ENCODE data around the gene ARHGAP23. TPM values are rescaled to one million over a fixed set of nuclear protein-coding genes. Genes with fewer than 3 reads are reported as not detected.

Gene ARHGAP23
- total and polyA plus RNA-seq, 2 experiments from 2014 or later = 21.4 to 150 TPM

DNA sequence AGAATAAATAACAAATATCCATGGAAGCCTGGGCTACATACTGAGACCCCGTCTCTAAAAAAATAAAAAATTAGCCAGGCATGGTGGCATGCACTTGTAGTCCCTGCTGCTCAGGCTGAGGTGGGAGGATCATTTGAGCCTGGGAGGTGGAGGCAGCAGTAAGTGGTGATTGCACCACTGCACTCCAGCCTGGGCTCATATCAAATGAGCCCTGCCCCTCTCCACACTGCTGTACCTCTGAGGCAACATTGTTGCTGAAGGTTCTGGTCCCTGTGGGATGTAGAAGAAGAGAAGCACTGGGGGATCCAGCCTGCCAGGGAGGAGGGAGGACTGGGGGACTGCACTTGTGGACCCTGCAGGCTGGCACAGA lies 11.4 kb upstream of the ARHGAP23 start:
- Mint-ChIP-seq H3K27ac (0 out of 2 replicates have a peak overlapping the region, but pooled peaks have one; percentile 31), H3K9me3 (no peaks in the 10 kb centered on the region; the same call in 2 of the 3 replicates), H3K4me1 (peaks cover 76% of the 10 kb centered on the region), H3K4me3 (no peak overlapping the region; the same call in 2 of the 3 replicates), H3K27me3 (ENCODE audit: insufficient read depth, low read depth, poor library complexity) (peaks cover 46% of the 10 kb centered on the region), H3K36me3 (ENCODE audit: low read depth) (no peaks in the 10 kb centered on the region)
- Histone ChIP-seq H3K27me3 (ENCODE audit: insufficient read depth) (peaks cover 20% of the 10 kb centered on the region), H3K4me2 (0 out of 2 replicates have a peak overlapping the region, but pooled peaks have one; percentile 43), H2AFZ (no peak overlapping the region), H3K4me3 (no peak overlapping the region), H3K4me1 (ENCODE audit: insufficient read depth) (peaks cover 62% of the 10 kb centered on the region), H3K27ac (ENCODE audit: low read depth) (0 out of 2 replicates have a peak overlapping the region, but pooled peaks have one; percentile 26), H3K79me2 (replicated peaks; ENCODE audit: insufficient read depth) (0 out of 2 replicates have a peak, but pooled peaks cover 5% of the 10 kb centered on the region), H3K9me2 (ENCODE audit: insufficient read depth) (no peaks in the 10 kb centered on the region), H4K20me1 (replicated peaks; ENCODE audit: insufficient read depth) (no peaks in the 10 kb centered on the region), H3K36me3 (ENCODE audit: insufficient read depth) (no peaks in the 10 kb centered on the region), H3F3A (replicated peaks; ENCODE audit: low read depth) (peaks cover 39% of the 10 kb centered on the region)
- TF ChIP-seq NANOG (IDR thresholded peaks at IDR 0.05; ENCODE audit: borderline replicate concordance) (no peak), JUNB (IDR thresholded peaks at IDR 0.05; ENCODE audit: unreplicated experiment) (no peak), CREB1 (CRISPR knock-in tag; IDR thresholded peaks at IDR 0.05; ENCODE audit: low read depth) (no peak), POLR2AphosphoS5 (IDR thresholded peaks at IDR 0.05; ENCODE audit: low read depth) (no peak), EZH2 (IDR thresholded peaks at IDR 0.05; ENCODE audit: low read depth, unreplicated experiment) (no peak), ZNF114 (CRISPR knock-in tag; IDR thresholded peaks at IDR 0.05) (no peak), ZNF331 (CRISPR knock-in tag; IDR thresholded peaks at IDR 0.05; ENCODE audit: low read depth) (no peak), EZH2phosphoT487 (IDR thresholded peaks at IDR 0.05; ENCODE audit: unreplicated experiment) (no peak), STAT1 (IDR thresholded peaks at IDR 0.05; ENCODE audit: unreplicated experiment) (no peak)
- TF ChIP-seq, protein P1, sequence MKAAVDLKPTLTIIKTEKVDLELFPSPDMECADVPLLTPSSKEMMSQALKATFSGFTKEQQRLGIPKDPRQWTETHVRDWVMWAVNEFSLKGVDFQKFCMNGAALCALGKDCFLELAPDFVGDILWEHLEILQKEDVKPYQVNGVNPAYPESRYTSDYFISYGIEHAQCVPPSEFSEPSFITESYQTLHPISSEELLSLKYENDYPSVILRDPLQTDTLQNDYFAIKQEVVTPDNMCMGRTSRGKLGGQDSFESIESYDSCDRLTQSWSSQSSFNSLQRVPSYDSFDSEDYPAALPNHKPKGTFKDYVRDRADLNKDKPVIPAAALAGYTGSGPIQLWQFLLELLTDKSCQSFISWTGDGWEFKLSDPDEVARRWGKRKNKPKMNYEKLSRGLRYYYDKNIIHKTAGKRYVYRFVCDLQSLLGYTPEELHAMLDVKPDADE (IDR thresholded peaks at IDR 0.05) = no peak
- TF ChIP-seq, protein P2, sequence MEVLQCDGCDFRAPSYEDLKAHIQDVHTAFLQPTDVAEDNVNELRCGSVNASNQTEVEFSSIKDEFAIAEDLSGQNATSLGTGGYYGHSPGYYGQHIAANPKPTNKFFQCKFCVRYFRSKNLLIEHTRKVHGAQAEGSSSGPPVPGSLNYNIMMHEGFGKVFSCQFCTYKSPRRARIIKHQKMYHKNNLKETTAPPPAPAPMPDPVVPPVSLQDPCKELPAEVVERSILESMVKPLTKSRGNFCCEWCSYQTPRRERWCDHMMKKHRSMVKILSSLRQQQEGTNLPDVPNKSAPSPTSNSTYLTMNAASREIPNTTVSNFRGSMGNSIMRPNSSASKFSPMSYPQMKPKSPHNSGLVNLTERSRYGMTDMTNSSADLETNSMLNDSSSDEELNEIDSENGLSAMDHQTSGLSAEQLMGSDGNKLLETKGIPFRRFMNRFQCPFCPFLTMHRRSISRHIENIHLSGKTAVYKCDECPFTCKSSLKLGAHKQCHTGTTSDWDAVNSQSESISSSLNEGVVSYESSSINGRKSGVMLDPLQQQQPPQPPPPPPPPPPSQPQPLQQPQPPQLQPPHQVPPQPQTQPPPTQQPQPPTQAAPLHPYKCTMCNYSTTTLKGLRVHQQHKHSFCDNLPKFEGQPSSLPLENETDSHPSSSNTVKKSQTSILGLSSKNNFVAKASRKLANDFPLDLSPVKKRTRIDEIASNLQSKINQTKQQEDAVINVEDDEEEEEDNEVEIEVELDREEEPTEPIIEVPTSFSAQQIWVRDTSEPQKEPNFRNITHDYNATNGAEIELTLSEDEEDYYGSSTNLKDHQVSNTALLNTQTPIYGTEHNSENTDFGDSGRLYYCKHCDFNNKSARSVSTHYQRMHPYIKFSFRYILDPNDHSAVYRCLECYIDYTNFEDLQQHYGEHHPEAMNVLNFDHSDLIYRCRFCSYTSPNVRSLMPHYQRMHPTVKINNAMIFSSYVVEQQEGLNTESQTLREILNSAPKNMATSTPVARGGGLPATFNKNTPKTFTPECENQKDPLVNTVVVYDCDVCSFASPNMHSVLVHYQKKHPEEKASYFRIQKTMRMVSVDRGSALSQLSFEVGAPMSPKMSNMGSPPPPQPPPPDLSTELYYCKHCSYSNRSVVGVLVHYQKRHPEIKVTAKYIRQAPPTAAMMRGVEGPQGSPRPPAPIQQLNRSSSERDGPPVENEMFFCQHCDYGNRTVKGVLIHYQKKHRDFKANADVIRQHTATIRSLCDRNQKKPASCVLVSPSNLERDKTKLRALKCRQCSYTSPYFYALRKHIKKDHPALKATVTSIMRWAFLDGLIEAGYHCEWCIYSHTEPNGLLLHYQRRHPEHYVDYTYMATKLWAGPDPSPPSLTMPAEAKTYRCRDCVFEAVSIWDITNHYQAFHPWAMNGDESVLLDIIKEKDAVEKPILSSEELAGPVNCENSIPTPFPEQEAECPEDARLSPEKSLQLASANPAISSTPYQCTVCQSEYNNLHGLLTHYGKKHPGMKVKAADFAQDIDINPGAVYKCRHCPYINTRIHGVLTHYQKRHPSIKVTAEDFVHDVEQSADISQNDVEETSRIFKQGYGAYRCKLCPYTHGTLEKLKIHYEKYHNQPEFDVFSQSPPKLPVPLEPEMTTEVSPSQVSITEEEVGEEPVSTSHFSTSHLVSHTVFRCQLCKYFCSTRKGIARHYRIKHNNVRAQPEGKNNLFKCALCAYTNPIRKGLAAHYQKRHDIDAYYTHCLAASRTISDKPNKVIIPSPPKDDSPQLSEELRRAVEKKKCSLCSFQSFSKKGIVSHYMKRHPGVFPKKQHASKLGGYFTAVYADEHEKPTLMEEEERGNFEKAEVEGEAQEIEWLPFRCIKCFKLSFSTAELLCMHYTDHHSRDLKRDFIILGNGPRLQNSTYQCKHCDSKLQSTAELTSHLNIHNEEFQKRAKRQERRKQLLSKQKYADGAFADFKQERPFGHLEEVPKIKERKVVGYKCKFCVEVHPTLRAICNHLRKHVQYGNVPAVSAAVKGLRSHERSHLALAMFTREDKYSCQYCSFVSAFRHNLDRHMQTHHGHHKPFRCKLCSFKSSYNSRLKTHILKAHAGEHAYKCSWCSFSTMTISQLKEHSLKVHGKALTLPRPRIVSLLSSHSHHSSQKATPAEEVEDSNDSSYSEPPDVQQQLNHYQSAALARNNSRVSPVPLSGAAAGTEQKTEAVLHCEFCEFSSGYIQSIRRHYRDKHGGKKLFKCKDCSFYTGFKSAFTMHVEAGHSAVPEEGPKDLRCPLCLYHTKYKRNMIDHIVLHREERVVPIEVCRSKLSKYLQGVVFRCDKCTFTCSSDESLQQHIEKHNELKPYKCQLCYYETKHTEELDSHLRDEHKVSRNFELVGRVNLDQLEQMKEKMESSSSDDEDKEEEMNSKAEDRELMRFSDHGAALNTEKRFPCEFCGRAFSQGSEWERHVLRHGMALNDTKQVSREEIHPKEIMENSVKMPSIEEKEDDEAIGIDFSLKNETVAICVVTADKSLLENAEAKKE (CRISPR knock-in tag; IDR thresholded peaks at IDR 0.05) = no peak
- TF ChIP-seq, protein P3, sequence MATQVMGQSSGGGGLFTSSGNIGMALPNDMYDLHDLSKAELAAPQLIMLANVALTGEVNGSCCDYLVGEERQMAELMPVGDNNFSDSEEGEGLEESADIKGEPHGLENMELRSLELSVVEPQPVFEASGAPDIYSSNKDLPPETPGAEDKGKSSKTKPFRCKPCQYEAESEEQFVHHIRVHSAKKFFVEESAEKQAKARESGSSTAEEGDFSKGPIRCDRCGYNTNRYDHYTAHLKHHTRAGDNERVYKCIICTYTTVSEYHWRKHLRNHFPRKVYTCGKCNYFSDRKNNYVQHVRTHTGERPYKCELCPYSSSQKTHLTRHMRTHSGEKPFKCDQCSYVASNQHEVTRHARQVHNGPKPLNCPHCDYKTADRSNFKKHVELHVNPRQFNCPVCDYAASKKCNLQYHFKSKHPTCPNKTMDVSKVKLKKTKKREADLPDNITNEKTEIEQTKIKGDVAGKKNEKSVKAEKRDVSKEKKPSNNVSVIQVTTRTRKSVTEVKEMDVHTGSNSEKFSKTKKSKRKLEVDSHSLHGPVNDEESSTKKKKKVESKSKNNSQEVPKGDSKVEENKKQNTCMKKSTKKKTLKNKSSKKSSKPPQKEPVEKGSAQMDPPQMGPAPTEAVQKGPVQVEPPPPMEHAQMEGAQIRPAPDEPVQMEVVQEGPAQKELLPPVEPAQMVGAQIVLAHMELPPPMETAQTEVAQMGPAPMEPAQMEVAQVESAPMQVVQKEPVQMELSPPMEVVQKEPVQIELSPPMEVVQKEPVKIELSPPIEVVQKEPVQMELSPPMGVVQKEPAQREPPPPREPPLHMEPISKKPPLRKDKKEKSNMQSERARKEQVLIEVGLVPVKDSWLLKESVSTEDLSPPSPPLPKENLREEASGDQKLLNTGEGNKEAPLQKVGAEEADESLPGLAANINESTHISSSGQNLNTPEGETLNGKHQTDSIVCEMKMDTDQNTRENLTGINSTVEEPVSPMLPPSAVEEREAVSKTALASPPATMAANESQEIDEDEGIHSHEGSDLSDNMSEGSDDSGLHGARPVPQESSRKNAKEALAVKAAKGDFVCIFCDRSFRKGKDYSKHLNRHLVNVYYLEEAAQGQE (IDR thresholded peaks at IDR 0.05; ENCODE audit: unreplicated experiment) = no peak
- TF ChIP-seq, protein P4, sequence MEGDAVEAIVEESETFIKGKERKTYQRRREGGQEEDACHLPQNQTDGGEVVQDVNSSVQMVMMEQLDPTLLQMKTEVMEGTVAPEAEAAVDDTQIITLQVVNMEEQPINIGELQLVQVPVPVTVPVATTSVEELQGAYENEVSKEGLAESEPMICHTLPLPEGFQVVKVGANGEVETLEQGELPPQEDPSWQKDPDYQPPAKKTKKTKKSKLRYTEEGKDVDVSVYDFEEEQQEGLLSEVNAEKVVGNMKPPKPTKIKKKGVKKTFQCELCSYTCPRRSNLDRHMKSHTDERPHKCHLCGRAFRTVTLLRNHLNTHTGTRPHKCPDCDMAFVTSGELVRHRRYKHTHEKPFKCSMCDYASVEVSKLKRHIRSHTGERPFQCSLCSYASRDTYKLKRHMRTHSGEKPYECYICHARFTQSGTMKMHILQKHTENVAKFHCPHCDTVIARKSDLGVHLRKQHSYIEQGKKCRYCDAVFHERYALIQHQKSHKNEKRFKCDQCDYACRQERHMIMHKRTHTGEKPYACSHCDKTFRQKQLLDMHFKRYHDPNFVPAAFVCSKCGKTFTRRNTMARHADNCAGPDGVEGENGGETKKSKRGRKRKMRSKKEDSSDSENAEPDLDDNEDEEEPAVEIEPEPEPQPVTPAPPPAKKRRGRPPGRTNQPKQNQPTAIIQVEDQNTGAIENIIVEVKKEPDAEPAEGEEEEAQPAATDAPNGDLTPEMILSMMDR (conservative IDR thresholded peaks at IDR 0.05; ENCODE audit: low read depth in 2 of 2) = no peak
- no peak for DNase-seq (ENCODE audit: low spot score)
- ATAC-seq = no peak

Measured in GM23338 (cell line).